HG03025 (cell line): ENCODE results near the gene ICOSLG.
A peak's percentile ranks its signal among the peaks of the same experiment; 100 is the strongest.
"Not testable (repeated sequence)": the region's sequence is repeated elsewhere in the genome, so short reads cannot be mapped to it uniquely, and the experiment has no call there.

Experiments
- ATAC-seq: cut with Tn5 transposase; IDR thresholded peaks from one replicate; pipeline ENCODE4 v1.9.1; 2021; ENCODE audit warnings: mild to moderate bottlenecking, moderate library complexity; ENCODE audit not compliant: unreplicated experiment, low FRiP score

Gene ICOSLG

GRCh38 chr21:44267655-44268142 is 27.0 kb upstream of the ICOSLG start:
- no peak for ATAC-seq

GRCh38 chr21:44265734-44266270 is 25.1 kb upstream of the ICOSLG start:
- no peak for ATAC-seq

- no peak for ATAC-seq
These were observed 23.0 kb upstream of the ICOSLG start for GRCh38 chr21:44263768-44264167.

- no peak for ATAC-seq
These were observed 22.5 kb upstream of the ICOSLG start for GRCh38 chr21:44263221-44263760.

GRCh38 chr21:44262338-44263056 is 21.8 kb upstream of the ICOSLG start:
- ATAC-seq = no peak

GRCh38 chr21:44261675-44262295 is 21.0 kb upstream of the ICOSLG start, which contains the start of gene DNMT3L:
DNMT3L (minus strand) TSS chr21:44261897; CDS start chr21:44261259, 638 bp downstream.
- no peak for ATAC-seq

GRCh38 chr21:44260791-44261631 is 20.3 kb upstream of the ICOSLG start:
- ATAC-seq = no peak

- no peak for ATAC-seq
These were observed 19.3 kb upstream of the ICOSLG start for GRCh38 chr21:44260066-44260465.

- ATAC-seq = no peak
These were observed 18.5 kb upstream of the ICOSLG start for GRCh38 chr21:44259082-44259705.

GRCh38 chr21:44258056-44258725 is 17.4 kb upstream of the ICOSLG start:
- ATAC-seq = no peak

- ATAC-seq = no peak
These were observed 14.8 kb upstream of the ICOSLG start for GRCh38 chr21:44255511-44255981.

- no peak for ATAC-seq
These were observed 13.3 kb upstream of the ICOSLG start for GRCh38 chr21:44253832-44254710.

- not testable (repeated sequence) for ATAC-seq
These were observed 8.7 kb upstream of the ICOSLG start for GRCh38 chr21:44249204-44250037.

- not testable (repeated sequence) for ATAC-seq
These were observed 7.2 kb upstream of the ICOSLG start for GRCh38 chr21:44247904-44248303.

- peak; percentile 36 for ATAC-seq
These were observed 3.2 kb upstream of the ICOSLG start for GRCh38 chr21:44243980-44244379.

GRCh38 chr21:44241281-44241680 is 538 bp upstream of the ICOSLG start:
- peak; percentile 23 for ATAC-seq

GRCh38 chr21:44240353-44240752 is 390 bp downstream of the ICOSLG start:
- ATAC-seq = not testable (repeated sequence)
